Activated naive CD4-positive, alpha-beta T cell treated with anti-CD3 and anti-CD28 coated beads, Interleukin-2, amount 50 U/mL, for 16 hours (primary cell): ENCODE measurements around the gene CNPY2.
"Not testable (repeated sequence)": the region's sequence is repeated elsewhere in the genome, so short reads cannot be mapped to it uniquely, and the experiment has no call there.

Source experiments
- DNase-seq: peaks from one replicate; pipeline ENCODE4 v3.0.0-alpha.2; 2020

CNPY2 gene

GRCh38 chr12:56297400-56297799 is 18.4 kb downstream of the CNPY2 start:
- no peak for DNase-seq

GRCh38 chr12:56296295-56296694 is 19.5 kb downstream of the CNPY2 start:
- DNase-seq, result no peak

- DNase-seq, result no peak
These were observed 22.0 kb downstream of the CNPY2 start for GRCh38 chr12:56293795-56294194.

- no peak for DNase-seq
These were observed 26.9 kb downstream of the CNPY2 start for GRCh38 chr12:56288705-56289387.

GRCh38 chr12:56286044-56286830 is 29.6 kb downstream of the CNPY2 start:
- no peak for DNase-seq

GRCh38 chr12:56284263-56284662 is 31.5 kb downstream of the CNPY2 start:
- DNase-seq, result not testable (repeated sequence)

- no peak for DNase-seq
These were observed 33.2 kb downstream of the CNPY2 start for GRCh38 chr12:56282579-56282978.

- DNase-seq, result no peak
These were observed 33.8 kb downstream of the CNPY2 start for GRCh38 chr12:56282030-56282429.

GRCh38 chr12:56280849-56281248 is 34.9 kb downstream of the CNPY2 start:
- no peak for DNase-seq

- no peak for DNase-seq
These were observed 36.9 kb downstream of the CNPY2 start for GRCh38 chr12:56278905-56279304.

- DNase-seq, result no peak
These were observed 41.5 kb downstream of the CNPY2 start for GRCh38 chr12:56274299-56274698.

GRCh38 chr12:56272468-56272867 is 43.3 kb downstream of the CNPY2 start:
- DNase-seq, result not testable (repeated sequence)

- DNase-seq, result no peak
These were observed 44.8 kb downstream of the CNPY2 start for GRCh38 chr12:56271031-56271430.

- no peak for DNase-seq
These were observed 48.2 kb downstream of the CNPY2 start for GRCh38 chr12:56267443-56268071.

- DNase-seq, result peak; percentile 85
These were observed 48.9 kb downstream of the CNPY2 start, which contains the start of gene COQ10A for GRCh38 chr12:56266693-56267442. Gene COQ10A, plus strand, starts transcription at chr12:56266942. Its CDS starts 177 bp downstream, at chr12:56267119.

GRCh38 chr12:56266068-56266692 is 49.6 kb downstream of the CNPY2 start:
- not testable (repeated sequence) for DNase-seq

- not testable (repeated sequence) for DNase-seq
These were observed 52.8 kb downstream of the CNPY2 start for GRCh38 chr12:56262955-56263354.

GRCh38 chr12:56261503-56262232 is 54.1 kb downstream of the CNPY2 start:
- DNase-seq, result no peak

GRCh38 chr12:56260921-56261320 is 54.9 kb downstream of the CNPY2 start:
- DNase-seq, result no peak

- DNase-seq, result no peak
These were observed 55.4 kb downstream of the CNPY2 start for GRCh38 chr12:56260380-56260779.
